Large intestine (tissue), 3 donors: ENCODE data around the gene SDE2. TPM values are rescaled to one million over a fixed set of nuclear protein-coding genes. Genes with fewer than 3 reads are reported as not detected.
"Not testable (repeated sequence)": the region's sequence is repeated elsewhere in the genome, so short reads cannot be mapped to it uniquely, and the experiment has no call there.

Experiments
- DNase-seq, 2 donors: peaks; one replicate each; pipeline versions ENCODE4 v3.0.0 to v3.0.0-alpha.2; 2013
- H3K27ac ChIP-seq: one replicate; pipeline ENCODE4 v1.5.1; 2013; ENCODE audit warnings: low read length
- H3K27me3 ChIP-seq: 2 replicates; pipeline ENCODE4 v1.6.1; 2013; ENCODE audit warnings: low read length; ENCODE audit not compliant: control insufficient read depth, insufficient read depth
- H3K36me3 ChIP-seq: 2 replicates; pipeline ENCODE4 v1.6.1; 2013; ENCODE audit warnings: low read length; ENCODE audit not compliant: control insufficient read depth, insufficient read depth
- H3K4me1 ChIP-seq: one replicate; pipeline ENCODE4 v1.6.1; 2013; ENCODE audit warnings: low read length; ENCODE audit not compliant: control insufficient read depth, insufficient read depth
- H3K4me3 ChIP-seq: one replicate; pipeline ENCODE4 v1.5.1; 2013; ENCODE audit warnings: low read length
- H3K9me3 ChIP-seq: one replicate; pipeline ENCODE4 v1.6.1; 2013; ENCODE audit warnings: mild to moderate bottlenecking, low read depth, low read length, moderate library complexity; ENCODE audit not compliant: control insufficient read depth
- WGBS: methylation state at CpG from one replicate; pipeline ENCODE4 v1.1.5; 2013; ENCODE audit warnings: low lambda C conversion rate; ENCODE audit not compliant: insufficient coverage; 5-methylcytosine and 5-hydroxymethylcytosine counted together
- polyA plus RNA-seq: library from polyadenylated mRNA; unstranded; fragments of 120-200 nt; gene quantifications from one replicate; pipeline ENCODE4 v1.2.1, GENCODE V29; 2013

The SDE2 gene
- polyA plus RNA-seq, 1 donor: 16.7 TPM

- Histone ChIP-seq H3K4me3 (no peak overlapping the region), H3K27me3 (peaks cover 3% of the 10 kb centered on the region), H3K36me3 (no peaks in the 10 kb centered on the region), H3K9me3 (no peaks in the 10 kb centered on the region), H3K4me1 (no peaks in the 10 kb centered on the region), H3K27ac (no peak overlapping the region)
- no peak for DNase-seq
- no CpG with 5 or more reads among the region's 3 CpGs for WGBS
These were observed 62.6 kb downstream of the SDE2 start for GRCh38 chr1:225936523-225936922.

GRCh38 chr1:225936086-225936485 is 63.1 kb downstream of the SDE2 start:
- H3K4me1 ChIP-seq, H3K27ac ChIP-seq, H3K4me3 ChIP-seq, H3K36me3 ChIP-seq, H3K27me3 ChIP-seq, H3K9me3 ChIP-seq, DNase-seq: not testable (repeated sequence)
- no CpG with 5 or more reads among the region's 8 CpGs for WGBS

GRCh38 chr1:225934711-225935110 is 64.4 kb downstream of the SDE2 start:
- WGBS: no CpG with 5 or more reads among the region's 5 CpGs
- Histone ChIP-seq H3K36me3 (no peaks in the 10 kb centered on the region), H3K4me1 (no peaks in the 10 kb centered on the region)

GRCh38 chr1:225933072-225933471 is 66.1 kb downstream of the SDE2 start:
- no peaks in the 10 kb centered on the region for H3K4me1 ChIP-seq
- H3K4me3 ChIP-seq: no peak overlapping the region
- no peak overlapping the region for H3K27ac ChIP-seq
- no peaks in the 10 kb centered on the region for H3K27me3 ChIP-seq
- no peak for DNase-seq
- no peaks in the 10 kb centered on the region for H3K9me3 ChIP-seq
- WGBS: 80% methylated on average over 2 of the region's 2 CpGs
- no peaks in the 10 kb centered on the region for H3K36me3 ChIP-seq

More at GRCh38 chr1:225934711-225935110, 64.4 kb downstream of the SDE2 start:
- Histone ChIP-seq H3K27me3 (peaks cover 3% of the 10 kb centered on the region), H3K27ac (no peak overlapping the region), H3K4me3 (no peak overlapping the region), H3K9me3 (no peaks in the 10 kb centered on the region)
- DNase-seq: no peak

Other genes with a start within 250 kb of the SDE2 start
- 304 TPM for gene SRP9, start 221.5 kb downstream of the SDE2 start, polyA plus RNA-seq
- 51.2 TPM for gene EPHX1, start 189.2 kb downstream of the SDE2 start, polyA plus RNA-seq
- gene TMEM63A, start 117.0 kb downstream of the SDE2 start, polyA plus RNA-seq: 105 TPM
- gene LEFTY1, start 110.2 kb downstream of the SDE2 start, polyA plus RNA-seq: 0.58 TPM
- 43.0 TPM for gene PYCR2, start 75.1 kb downstream of the SDE2 start, polyA plus RNA-seq
- 0.25 TPM for gene LEFTY2, start 58.1 kb downstream of the SDE2 start, polyA plus RNA-seq
- 750 TPM for gene H3-3A, start 63.4 kb upstream of the SDE2 start, polyA plus RNA-seq
- gene ACBD3, start 187.4 kb upstream of the SDE2 start, polyA plus RNA-seq: 41.5 TPM
- gene MIXL1, start 224.3 kb upstream of the SDE2 start, polyA plus RNA-seq: 0.28 TPM